ENCODE results near the gene MKI67.

DNA sequence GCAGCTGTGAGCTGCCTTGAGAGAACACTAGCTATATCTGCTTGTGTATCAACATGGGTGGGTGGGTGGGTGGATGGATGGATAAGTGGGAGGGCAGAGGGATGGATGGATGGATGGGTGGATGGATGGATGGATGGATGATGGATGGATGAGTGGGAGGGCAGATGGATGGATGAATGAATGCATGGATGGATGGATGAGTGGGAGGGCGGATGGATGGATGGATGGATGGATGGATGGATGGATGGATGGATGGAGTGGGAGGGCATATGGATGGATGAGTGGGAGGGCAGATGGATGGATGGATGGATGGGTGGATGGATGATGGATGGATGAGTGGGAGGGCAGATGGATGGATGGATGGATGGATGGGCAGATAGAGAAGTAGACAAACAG, 76.1 kb downstream of the MKI67 start:
- TF ChIP-seq CTCF (optimal IDR thresholded peaks at IDR 0.05 in 1 of 3, IDR thresholded peaks at IDR 0.05 in 1 of 3, conservative IDR thresholded peaks at IDR 0.05 in 1 of 3; ENCODE audit: extremely low read depth in 1 of 3, insufficient read depth in 2 of 3, low read length in 3 of 3) (no peak), EZH2 (IDR thresholded peaks at IDR 0.05; ENCODE audit: low read length) (no peak)
